GM12892 (cell line): Measurements from ENCODE around the gene PPP3CA.
"Not testable (repeated sequence)": the region's sequence is repeated elsewhere in the genome, so short reads cannot be mapped to it uniquely, and the experiment has no call there.

Source experiments
- POLR2A ChIP-seq: IDR thresholded peaks from 2 replicates; pipeline ENCODE4 v1.6.1; 2011; ENCODE audit warnings: low read depth, low read length, control low read depth
- POLR2AphosphoS5 ChIP-seq: IDR thresholded peaks from 2 replicates; pipeline ENCODE4 v1.6.1; 2011; ENCODE audit warnings: low read depth, low read length, control low read depth
- TAF1 ChIP-seq: IDR thresholded peaks from 2 replicates; pipeline ENCODE4 v1.6.1; 2011; ENCODE audit warnings: low read depth, mild to moderate bottlenecking, control low read depth, low read length, borderline replicate concordance

DNA sequence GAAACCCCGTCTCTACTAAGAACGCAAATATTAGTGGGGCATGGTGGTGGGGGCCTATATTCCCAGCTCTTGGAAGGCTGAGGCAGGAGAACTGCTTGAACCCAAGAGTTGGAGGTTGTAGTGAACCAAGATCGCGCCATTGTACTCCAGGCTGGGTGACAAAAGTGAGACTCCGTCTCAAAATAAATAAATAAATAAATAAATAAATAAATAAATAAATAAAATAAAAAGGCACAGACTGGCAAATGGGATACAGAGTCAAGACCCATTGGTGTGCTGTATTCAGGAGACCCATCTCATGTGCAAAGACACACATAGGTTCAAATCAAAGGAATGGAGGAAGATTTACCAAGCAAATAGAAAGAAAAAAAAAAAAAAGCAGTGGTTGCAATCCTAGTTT, 216.3 kb downstream of the PPP3CA start:
- not testable (repeated sequence) for TF ChIP-seq POLR2AphosphoS5, POLR2A, TAF1
